Endometrial microvascular endothelial cells (primary cell): Measurements from ENCODE around the gene ERBB3. TPM values are rescaled to one million over a fixed set of nuclear protein-coding genes. Genes with fewer than 3 reads are reported as not detected.
"Not testable (repeated sequence)": the region's sequence is repeated elsewhere in the genome, so short reads cannot be mapped to it uniquely, and the experiment has no call there.

Source experiments
- in situ Hi-C: cut with HindIII; loops from 2 replicates; pipeline ENCODE4 v1.10.0; 2017; ENCODE audit warnings: low sequenced_read_pairs, low pct_unique_long_range_greater_than_20kb; ENCODE audit errors: inconsistent ontology term
- total RNA-seq: library from RNA; depleted of rRNA; stranded (reverse); fragments of >200 nt; gene quantifications from one replicate; pipeline ENCODE4 v1.2.3, GENCODE V29; 2015; ENCODE audit errors: inconsistent ontology term

The ERBB3 gene
- total RNA-seq, 1 donor from 2014 or later: not detected

DNA sequence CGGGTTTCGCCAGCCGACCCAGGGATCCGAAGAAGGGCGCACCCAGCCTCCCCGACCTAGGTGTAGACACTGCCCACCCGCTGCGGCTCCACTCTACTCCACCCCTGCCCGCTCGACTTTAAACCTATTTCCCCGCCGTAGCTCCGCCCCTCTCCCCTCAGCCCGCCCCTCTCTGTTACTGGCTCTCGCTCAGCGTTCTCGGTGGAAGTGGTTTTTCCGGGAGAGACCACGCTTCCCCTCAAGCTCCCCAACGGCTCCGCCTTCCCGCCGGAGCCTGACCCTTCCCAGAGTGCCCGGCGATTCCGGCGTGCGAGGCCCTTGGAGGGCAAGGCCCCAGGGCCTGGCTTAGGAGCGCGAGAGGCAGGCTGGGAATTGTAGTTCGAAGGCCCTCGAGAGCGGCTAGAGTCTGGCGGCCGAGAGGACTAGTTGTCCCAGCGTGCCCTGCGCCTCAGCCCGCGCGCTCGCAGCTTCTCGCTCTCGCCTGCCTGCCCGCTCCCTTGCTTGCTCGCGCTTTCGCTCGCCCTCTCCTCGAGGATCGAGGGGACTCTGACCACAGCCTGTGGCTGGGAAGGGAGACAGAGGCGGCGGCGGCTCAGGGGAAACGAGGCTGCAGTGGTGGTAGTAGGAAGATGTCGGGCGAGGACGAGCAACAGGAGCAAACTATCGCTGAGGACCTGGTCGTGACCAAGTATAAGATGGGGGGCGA lies 24.3 kb downstream of the ERBB3 start, which contains the start of gene PA2G4:
Gene PA2G4, plus strand, starts transcription at position 451 of the 706 bp plus-strand sequence. Its CDS starts 179 bp downstream, at position 630.
- in situ Hi-C loops: no loop called here

DNA sequence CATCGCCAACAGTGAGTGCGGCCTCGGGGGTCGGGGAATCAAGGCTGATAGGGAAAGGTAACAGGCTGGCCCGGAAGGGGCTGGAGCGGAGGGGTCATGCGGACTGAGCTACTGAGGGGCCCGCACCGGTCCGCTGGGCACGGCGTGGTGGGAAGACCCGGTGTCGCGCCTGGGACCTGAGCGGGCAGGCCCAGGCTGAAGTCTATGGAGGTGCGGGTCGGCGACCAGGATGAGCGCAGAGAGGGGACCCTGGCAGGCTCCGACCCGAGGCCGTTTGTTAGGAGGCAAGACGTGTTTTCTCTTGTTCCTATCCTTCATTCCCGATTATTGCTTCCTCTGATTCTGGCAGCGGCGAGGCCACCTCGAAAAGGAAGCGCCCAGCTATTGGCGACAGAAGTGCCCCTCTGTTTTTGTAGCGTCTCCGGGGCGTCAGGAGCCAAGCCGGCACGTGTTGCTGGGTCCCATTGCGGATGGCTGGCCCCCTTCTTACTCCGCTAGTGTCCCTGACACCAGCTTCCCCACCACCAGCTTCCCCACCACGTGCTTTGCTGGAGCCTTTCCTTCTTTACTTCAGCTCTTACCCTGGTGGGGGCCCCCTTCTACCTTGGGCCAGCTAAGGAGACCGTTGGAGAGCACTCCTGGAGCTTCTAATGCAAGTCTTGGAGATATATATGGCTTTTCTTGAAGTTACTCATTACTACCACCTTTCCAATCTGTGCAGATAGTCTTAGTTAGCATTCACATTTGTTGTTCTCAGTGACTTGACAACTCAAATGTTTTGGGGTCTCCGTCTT lies 25.0 kb downstream of the ERBB3 start:
- in situ Hi-C loops: no loop called here

DNA sequence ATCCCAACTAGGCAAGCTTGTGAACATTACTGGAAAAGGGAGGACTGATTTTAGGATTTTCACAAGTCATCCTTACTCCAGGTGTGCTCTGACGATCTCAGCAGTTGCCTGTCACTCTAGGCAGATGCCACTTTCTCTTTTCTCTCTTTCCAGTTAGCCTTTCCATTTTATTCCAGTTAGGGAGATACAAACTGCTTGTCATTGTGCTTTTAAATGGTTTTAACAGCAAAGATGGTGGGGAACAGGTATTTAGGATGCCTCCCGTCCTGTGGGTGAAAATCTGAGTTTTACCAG lies 25.6 kb downstream of the ERBB3 start:
- in situ Hi-C loops: no loop called here

DNA sequence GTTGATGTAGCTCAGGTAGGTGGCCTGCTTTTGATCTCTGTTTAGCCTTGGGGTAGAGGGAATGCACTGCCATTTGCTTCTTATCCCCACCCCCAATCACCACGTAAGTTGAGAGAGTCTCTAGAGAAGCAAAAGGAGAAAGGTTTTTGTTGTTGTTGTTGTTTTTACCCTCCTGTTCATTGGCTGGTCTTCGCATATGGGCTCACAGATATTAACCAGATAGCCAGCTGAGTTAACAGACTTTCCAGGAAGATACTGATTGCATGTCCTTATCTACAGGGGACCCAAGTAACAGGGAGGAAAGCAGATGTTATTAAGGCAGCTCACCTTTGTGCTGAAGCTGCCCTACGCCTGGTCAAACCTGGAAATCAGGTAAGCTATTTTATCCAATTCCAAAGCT lies 27.3 kb downstream of the ERBB3 start:
- in situ Hi-C loops: no loop called here

DNA sequence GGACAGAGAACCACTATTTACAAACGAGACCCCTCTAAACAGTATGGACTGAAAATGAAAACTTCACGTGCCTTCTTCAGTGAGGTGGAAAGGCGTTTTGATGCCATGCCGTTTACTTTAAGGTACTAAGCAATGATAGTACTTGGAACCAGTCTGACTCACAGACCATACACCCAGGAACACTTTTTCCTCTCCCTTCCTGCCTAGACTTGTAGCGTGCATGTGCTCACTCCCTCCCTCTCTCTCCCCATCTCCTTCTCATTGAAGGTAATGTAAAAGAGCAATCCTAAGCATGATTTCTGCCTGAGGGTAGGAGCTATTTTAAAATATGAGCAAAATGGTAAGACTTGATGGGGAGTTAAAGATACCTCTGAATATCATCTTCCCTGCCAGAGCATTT lies 30.6 kb downstream of the ERBB3 start:
- in situ Hi-C loops: no loop called here

DNA sequence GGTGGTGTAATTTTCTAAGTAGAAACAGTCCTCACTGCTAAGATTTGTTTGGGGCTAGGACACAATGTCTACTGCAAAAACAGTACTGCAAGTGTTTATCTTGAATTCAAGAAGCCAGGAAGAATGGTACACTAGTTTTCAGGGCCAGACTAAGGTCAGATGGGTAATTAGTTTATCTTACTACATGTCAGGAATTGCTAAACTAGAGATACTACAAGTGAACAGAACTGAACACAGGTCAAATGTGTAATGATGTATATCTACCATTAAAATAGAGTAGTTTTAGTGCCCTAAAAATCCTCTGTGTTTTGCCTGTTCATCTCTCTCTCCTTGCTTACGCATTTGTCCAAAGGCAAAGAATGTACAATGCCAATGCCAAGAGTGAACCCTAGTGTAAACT lies 34.1 kb downstream of the ERBB3 start:
- in situ Hi-C loops: no loop called here

DNA sequence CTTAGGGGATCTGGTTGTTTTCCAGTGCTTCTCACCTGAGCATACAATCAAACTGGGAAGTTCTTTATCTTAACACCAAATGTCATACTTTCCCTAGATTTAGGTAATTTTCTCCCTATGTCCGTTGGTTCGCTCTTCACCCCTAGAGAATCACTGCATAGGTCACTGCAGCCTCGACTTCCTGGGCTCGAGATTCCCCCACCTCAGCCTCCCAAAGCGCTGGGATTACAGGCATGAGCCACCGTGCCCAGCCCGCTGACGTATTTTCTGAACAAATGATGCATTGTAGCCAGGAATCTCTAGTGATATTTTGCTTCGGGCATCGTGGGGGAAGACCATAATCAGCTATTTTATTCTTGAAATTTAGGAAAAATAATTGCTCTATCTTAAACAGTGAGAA lies 35.4 kb downstream of the ERBB3 start:
- in situ Hi-C loops: no loop called here

DNA sequence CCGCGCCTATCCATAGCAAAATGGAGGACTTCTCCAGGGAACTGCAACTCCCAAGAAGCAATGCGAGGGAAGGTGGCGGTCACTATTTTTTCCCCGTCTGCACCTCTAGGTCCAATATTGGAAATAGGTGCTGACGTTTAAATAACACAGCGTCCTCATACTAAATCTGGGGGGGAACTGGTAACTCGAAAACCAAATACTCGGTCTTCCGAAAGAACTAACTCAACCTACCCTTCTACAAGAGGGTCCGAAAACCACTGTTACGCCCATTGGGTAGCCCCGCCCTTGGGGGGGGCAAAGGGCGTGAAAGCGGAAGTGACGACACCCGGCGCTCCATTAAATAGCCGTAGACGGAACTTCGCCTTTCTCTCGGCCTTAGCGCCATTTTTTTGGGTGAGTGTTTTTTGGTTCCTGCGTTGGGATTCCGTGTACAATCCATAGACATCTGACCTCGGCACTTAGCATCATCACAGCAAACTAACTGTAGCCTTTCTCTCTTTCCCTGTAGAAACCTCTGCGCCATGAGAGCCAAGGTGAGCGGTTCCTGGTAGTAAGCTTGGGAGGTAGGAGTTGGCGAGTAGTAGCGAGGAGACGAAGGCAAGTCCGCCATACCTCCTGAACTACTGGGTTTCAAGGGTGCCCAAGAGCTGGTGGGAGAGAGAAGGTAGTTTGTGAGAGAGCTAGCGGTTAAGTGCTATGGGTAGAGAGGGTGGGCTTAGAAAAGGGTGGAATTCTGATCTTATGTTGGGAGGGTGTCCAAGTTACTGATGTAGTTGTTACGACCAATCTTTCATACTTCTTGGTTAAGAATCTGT lies 36.5 kb downstream of the ERBB3 start, which contains the start of gene RPL41:
Gene RPL41, plus strand, starts transcription at position 367 of the 815 bp plus-strand sequence.
- in situ Hi-C loops: no loop called here

DNA sequence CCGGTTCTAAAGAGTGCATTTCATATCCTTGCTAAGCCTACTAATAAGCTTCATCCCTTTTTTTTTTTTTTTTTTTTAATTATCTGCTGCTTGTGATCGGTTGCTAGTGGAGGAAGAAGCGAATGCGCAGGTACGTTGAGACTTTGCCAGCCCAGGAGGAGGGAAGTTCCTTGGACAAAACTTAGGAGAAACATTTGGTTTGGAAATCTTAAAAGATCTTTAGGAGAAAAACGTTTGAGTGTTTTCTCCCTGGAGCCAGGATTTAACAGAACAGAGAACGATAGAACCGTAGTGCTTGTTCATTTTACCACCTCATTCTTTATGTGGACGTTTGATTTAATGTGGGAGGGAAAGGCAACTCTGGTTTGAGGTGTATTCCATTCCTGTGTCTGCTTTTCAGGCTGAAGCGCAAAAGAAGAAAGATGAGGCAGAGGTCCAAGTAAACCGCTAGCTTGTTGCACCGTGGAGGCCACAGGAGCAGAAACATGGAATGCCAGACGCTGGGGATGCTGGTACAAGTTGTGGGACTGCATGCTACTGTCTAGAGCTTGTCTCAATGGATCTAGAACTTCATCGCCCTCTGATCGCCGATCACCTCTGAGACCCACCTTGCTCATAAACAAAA lies 37.2 kb downstream of the ERBB3 start:
- in situ Hi-C loops: not testable (repeated sequence)

DNA sequence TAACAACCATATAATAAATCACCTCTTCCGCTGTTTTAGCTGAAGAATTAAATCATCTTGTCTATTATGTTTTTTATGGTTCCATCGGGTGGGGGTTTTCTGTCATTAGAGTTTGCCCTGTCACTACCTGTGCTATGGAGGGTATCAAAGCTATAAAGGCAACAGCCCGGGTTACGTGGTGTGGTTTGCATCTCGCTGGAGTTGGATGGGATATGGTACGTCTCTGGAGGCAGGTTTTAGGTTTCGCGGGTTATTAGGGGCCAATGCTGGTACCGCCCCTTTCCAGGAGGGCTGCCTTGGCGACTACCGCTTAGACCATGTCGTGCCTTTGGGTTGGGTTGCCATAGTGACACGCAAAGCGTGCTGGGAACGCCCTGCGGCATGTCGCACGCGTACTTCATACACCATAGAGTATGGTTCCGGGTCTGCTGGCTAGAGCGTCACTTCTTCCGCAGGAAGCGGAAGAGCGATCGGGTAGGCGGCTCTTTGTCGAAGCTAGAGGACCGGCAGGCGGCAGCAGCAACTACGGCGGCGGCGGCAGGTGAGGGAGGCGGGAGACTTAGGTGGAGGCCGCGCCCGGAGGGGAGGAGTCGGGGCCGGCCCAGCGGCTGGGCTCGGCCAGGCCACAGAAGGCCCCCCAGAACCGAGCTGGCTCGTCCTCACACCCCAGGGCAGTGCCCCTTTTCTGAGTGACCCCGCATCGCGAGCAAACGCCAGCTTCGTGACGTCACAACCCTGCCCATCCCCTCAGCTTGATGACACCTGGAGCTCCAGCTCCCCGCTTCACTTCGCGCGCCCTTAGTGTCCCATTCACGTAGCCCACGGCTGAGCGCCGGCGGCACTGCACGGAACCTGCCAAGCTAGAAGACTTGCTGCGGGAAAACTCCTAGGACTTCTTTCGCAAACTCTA lies 38.1 kb downstream of the ERBB3 start, which contains the start of gene ZC3H10:
Gene ZC3H10, plus strand, starts transcription at position 489 of the 910 bp plus-strand sequence. CDS start 2,297 bp downstream, outside the sequence.
- in situ Hi-C loops: no loop called here

DNA sequence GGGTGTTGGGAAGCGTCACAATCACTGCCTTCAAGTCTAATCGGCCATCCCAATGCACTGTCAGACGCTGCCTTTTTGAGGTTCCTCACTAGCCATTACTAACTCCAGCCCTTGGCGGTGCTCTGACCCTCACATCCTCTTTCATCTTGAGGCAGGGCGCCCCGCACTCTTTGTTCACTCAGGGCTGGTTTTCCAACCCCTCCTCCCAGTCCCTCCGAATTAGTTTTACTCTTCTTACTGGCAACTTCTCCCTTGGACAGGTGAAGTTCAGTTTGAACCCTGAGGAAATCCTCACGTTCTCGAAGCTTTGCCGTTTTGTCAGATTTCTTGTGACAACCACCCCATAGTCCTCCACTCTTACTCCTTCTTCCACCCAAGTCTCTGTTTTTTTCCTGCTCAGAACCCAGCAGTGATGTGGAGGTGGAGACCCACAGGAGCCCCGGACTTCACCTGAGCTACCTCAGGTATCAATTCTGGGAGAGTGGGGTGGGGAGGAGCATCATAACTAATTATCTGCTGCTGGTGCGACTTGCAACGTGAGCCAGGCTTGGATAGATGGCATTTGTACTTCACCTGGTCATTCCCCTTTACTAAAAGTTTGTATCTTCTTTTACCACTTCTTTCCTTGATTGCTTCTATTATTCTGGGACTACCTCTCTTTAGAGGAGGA lies 38.9 kb downstream of the ERBB3 start:
- in situ Hi-C loops: no loop called here

DNA sequence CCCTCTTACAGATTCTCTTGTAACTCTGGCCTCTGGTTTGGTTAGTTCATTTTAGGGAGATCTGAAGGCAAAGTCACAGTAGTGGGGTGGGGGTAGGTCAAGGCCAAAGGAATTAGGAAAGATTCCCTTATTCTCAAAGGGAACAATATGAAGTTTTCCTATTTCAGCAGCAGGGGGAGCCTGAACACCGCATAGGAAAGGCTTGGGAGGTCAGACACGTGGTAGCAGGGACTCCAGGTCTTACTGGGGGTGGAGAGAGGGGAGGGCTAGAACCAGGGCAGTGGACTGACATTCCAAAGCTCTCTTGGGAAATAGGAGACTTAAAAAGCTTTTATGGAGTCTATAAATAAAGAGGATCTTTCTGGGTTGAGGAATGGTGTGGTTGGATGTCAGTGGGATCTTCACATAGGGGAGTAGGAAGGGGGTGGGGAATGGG lies 39.4 kb downstream of the ERBB3 start:
- in situ Hi-C loops: no loop called here

DNA sequence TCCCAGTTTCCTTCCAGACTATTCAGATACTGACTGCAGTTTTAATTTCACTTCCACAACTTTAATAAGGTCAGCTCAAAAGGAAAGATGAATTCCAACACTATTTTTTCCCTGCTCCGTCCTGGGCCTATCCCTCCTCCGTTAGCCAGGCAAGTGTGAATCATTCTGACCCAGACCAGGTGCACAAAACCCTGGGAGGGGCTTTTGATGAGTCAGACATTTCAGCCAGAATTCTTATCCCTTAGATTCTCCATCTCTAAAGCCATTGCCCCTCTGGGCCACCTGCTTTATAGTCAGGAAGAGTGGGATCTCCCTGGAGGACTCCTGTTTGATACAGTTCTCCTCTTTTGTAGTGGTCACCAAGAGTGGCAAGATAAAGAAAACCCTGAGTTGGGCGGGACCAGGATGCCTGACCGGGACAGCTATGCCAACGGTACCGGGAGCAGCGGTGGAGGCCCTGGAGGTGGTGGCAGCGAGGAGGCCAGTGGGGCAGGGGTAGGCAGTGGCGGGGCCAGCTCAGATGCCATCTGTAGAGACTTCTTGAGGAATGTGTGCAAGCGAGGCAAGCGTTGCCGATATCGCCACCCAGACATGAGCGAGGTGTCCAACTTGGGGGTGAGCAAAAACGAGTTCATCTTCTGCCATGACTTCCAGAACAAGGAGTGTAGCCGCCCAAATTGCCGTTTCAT lies 40.3 kb downstream of the ERBB3 start:
- in situ Hi-C loops: no loop called here

DNA sequence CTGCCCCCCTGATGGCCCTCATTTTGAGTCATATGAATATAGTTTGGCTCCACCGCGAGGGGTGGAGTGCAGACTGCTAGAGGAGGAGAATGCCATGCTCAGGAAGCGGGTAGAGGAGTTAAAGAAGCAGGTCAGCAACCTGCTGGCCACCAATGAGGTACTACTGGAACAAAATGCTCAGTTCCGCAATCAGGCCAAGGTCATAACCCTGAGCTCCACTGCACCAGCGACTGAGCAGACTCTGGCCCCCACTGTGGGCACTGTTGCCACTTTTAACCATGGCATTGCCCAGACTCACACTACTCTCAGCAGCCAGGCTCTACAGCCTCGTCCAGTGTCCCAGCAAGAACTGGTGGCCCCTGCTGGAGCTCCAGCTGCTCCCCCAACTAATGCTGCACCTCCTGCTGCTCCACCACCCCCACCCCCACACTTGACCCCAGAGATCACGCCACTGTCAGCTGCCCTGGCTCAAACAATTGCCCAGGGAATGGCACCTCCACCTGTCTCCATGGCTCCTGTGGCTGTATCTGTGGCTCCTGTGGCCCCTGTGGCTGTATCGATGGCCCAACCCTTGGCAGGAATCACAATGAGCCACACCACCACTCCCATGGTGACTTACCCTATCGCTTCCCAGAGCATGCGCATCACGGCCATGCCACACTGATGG lies 41.4 kb downstream of the ERBB3 start:
- in situ Hi-C loops: no loop called here

DNA sequence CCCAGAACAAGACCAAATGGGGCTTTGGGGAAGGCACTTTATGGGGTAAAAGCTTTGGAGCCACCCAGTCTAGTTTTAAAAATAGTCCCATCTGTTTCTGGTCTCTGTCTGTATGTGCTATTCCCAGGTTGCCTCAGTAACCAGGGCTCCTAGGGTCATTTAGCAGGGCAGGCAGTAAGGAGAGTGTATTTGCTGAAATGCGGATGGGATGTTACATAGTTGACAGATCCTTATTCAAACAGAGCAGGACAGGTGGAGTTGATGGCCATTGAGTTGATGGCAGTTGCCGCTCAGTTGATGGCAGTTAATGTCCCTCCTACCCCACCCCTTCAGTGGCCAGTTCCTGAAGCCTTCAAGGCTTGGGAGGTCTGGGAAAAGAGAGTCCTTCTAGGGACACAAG lies 42.7 kb downstream of the ERBB3 start:
- in situ Hi-C loops: no loop called here

DNA sequence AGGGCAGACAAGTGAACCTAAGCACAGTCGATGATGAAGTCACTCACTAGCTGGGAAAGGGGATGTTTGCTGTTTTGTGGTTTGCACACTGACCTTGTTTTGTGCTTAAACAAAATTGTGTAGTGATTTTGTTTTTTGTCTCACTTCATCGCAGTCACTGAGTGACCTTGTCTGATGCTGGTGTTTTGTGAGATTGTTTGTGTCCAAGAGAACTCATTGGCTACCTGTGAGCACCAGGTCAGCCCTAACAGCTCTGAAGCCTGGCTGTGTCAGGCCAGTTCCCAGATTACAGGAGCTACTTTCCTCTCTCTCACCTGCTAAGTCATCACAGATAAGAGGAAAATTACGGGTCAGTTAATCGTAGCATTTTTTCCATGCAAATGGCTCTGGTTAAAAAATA lies 44.2 kb downstream of the ERBB3 start:
- in situ Hi-C loops: no loop called here
